HuH-7 (cell line): ENCODE measurements around the gene ANKMY1.

Experiments used
- DNase-seq: peaks from one replicate; pipeline ENCODE4 v3.0.0; 2011; ENCODE audit warnings: low spot score

The ANKMY1 gene

GRCh38 chr2:240520130-240520973 lies 37.4 kb downstream of the ANKMY1 start:
- no peak for DNase-seq

DNA sequence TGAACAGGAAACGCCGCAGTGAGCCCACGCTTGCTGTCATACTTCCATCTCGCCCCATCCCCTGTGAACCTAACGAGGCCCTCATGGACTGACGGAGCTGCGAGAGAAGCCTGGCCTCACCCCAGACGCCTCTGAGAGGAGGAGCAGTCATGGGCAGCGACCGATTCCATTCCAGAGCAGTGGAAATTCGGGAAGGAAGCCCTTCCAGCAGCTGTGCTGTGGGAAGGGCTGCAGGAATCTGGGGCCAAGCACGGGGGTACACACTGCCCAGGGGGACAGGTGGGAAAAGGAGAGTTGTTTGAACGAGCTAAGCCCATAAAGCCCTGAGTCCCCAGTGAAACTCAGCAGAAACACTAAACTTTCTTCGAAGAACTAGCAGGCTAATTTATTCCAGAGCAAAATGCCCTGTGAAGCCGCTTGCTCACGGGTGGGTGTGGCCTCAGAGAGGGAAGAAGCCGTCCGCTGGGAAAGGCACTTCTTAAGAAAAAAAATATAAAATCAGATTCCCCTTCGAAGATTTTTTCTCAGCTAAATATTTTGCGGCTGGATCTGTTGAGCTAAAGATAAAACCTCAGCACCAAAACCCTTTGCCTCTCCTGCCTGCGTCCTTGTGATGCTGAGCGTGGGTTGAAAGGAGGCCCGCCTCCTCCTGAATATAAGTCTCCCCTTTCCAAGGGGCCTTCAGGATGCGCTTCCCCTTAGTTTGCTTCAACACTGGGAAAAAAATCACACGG lies 38.2 kb downstream of the ANKMY1 start:
- DNase-seq, result no peak

- no peak for DNase-seq
These were observed 38.8 kb downstream of the ANKMY1 start for GRCh38 chr2:240518981-240519380.

DNA sequence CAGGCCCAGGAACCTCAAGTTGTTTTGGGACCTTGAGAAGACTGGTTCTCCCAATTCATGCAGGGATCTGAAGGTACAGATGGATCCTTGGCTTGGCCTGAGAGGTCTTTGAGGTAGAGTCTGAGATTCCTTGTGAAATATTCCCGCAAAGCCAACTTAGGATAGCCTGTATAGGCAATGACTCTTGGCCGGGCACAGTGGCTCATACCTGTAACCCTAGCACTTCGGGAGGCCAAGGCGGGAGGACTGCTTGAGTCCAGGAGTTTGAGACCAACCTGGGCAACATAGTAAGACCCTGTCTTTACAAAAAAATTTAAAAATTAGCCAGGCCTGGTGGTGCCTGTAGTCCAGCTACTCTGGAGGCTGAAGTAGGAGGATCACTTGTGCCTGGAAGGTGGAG lies 40.4 kb downstream of the ANKMY1 start:
- DNase-seq, result no peak

DNA sequence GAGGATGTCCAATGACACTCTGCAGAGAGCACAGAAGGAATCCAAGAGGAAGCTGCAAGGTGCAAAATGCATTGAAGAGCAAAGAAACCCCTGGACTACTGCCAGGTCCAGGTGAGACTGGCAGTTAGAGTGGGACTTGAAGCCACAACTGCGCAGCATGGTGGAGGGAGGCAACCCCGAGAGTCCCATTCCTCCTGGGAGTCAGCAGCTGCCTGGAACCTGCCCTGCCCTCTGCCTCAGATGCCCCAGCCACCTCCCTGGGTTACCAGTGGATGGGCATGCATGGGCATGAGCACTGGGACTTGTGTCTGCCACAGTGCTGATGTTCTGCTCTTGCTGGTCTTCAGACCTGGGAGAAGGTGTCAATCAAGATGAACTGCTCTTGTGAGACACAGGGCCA lies 43.2 kb downstream of the ANKMY1 start:
- DNase-seq, result no peak

GRCh38 chr2:240513549-240514287 lies 44.1 kb downstream of the ANKMY1 start:
- peak; percentile 84 for DNase-seq

DNA sequence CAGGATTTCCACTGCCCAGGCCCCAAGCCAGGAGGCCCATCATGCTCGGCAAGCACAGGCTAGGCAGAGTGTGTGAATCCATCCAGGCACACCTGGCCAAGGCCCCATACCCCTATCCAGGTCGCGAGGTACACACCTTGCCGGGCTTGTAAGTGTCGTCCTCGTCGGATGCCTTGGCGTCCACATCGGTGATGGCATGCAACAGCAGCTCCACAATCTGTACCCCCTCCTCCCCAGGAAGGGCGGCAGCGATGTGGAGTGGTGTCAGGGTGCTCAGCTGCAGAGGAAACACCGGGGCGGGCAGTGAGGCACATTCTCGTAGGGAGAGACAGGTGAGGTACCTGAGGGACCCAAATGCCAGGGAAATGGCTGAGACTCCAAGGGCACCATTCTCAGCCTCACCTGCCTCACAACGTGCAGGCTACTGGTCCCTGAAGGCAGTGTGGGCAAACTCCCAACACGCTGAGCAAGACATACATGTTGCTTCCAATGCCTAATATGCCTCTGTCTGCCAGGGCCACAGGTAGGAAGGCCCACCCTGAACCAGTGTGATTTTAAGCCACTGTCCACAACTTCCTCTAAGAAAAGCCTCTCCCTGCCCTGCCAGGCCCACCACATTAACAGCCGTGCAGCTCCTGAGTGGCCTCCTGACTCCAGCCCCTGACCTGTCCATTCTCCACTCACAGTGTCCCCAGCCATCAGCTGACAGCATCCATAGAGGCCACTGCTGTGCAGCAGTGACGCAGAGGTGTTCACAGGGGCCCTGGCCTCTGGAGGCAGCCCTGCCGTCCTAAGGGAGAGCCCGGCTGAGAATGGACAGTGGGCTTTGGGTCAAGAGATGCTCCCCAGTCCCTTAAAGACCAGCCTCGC lies 44.9 kb downstream of the ANKMY1 start:
- DNase-seq, result no peak

DNA sequence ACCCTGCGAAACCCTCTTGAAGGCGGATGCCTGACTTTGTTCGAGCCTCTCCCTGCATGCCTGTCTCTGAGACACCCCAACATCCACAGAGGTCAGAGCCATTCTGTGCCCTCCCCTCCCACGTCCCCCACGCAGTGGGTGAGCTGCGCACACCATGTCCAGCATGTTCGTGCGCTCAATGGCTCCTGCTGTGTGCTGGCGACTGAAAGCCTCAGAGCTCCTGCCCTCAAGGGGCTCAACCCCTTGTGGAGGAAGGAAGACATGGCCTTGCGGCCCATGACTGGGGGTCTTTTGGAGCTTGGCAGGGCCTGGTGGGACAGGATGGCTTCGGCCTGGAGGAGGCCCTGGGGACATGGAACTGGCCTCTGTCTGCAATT lies 45.7 kb downstream of the ANKMY1 start:
- DNase-seq, result no peak

GRCh38 chr2:240511351-240512108 lies 46.3 kb downstream of the ANKMY1 start:
- DNase-seq, result no peak

DNA sequence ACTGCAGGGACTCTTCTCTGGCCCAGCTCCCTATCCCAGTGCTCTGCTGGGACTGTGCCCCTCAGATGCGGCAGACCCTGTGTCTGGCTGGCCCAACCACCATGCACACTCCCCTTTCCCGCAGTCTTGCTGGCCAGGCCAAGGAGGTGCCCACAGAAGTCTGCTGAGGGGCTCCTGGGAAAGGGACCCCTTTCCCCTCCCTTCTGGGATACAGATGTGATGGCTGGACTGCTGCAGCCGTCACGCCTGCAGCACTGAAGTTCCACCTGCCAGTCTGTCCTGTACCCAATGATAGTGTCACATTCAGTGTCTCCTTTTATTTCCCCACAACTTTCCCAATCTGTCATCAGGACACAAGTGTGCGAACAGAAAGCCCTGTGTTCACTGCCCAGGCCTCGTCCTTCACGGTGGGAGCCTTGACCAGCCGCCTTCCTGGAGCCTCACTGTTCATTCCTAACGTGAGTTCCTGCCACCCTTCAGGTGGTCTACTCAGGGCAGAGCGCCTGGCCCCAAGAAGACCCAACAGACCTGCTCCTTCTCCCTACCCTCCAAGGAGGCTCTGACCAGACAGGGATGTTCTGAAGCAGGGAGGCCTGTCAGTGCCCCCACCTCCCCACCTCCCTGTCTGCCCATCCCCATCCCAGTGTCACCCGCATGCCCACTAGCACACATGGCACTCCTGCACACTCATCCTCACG lies 47.1 kb downstream of the ANKMY1 start:
- DNase-seq, result no peak

DNA sequence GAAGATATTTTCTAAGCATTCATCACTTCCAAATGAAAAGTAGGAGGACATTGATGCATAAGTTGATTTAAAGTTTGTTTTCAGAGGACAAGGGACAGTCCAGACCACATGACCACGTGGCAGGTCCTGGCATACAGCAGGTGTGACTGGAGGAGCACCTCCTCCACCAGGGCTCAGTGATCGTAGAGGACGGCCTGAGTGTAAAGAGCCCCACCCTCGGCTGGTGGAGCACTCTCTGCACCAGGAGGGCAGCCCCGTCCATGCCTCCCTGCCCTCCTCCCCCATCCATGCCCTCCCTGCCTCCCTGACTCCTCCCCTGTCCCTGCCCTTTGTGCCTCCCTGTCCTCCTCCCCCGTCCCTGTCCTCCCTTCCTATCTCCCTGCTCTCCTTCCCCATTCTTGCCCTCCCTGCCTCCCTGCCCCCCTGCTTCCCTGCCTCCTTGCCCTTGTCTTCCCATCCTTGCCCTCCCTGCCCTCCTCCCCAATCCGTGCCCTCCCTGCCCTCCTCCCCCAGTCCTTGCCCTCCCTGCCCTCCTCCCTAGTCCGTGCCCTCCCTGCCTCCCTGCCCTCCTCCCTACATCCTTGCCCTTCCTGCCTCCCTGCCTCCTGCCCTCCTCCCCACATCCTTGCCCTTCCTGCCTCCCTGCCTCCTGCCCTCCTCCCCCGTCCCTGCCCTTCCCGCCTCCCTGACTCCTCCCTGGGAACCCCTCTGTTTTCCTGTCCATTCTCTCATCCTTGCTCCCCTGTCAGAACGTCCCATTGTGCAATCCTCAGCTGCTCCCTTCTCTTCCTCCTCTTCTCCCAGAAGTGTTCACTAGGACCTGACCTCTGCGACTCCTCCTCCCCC lies 47.9 kb downstream of the ANKMY1 start:
- no peak for DNase-seq

DNA sequence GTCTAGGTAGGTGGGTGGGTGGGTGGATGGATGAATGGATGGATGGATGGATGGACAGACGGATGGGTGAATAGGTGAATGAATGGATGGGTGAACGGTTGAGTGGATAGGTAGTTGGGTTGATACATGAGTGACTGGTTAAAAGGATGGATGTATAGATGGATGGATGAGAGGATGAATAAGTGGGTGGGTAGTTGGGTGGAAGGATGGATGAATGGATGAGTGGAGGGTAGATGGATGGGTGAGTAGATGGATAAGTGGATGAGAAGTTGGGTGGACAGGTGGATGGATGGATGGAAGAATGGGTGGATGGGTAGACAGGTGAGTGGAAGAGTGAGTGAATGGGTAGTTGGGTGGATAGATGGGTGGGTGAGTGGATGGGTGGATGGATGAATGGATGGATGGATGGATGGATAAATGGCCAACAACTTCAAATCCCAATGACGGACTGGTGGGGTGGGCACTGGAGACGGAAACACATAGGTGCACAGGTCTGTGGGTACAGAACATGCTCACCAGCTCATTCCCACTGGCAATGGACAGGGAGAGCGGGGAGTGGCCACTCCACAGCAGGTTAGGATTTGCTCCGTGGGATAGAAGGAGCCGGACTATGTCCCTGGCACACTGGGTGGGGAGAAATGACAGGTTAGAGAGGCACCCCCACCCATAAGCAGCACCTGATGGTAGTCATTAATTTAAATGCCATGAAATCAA lies 48.8 kb downstream of the ANKMY1 start:
- DNase-seq, result no peak

DNA sequence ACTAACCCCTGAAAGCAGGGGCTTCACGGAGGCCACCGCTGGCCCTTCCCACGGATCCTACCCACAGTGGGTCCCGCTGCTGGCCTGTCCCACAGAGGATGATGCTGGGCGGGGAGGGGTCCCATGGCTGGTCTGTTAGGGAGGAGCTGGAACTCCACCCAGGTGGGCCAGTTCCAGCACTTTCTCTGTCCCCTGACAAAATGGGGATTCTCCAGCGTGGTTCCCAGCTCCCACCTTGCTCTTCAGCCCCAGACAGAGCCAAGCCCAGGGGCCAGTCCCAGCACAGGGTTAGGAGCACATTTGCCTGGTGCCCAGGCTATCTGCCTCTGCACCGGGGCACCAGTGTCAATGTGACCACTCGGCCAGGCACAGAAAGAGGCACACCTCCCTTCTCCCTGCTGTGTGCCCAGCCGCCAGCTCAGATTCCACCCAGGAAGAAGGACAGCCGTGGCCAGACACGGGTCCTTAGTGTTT lies 50.0 kb downstream of the ANKMY1 start:
- no peak for DNase-seq

DNA sequence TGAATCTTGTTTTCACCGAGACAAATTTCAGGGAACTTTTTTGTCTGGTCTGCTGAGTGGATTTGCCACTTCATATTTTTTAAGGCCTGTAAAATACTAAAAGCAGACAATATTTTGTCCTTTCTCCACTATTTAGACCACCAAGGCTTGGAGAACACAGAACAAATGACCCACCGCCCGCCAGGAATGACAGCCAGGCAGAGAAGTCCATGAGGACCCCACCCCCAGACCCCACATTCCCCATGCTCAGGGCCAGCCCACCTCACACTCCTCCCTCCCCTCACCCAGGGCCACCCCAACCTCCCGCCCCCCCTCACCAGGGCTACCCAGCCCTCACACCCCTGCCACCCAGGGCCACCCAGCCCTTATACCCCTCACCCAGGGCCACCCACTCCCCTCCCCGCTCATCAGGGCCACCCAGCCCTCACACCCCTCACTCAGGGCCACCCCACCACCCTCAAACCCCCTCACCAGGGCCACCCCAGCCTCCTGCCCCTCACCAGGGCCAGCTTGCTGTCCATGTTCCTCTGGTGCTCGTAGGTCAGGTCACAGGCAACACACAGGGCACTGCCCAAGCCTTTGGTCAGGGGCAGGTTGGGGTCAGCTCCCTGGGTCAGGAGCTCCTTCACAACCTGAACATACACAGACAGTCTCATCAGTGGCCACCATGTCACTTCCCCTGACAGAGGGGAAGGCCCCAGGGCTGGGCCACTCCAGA lies 50.6 kb downstream of the ANKMY1 start:
- DNase-seq, result no peak

DNA sequence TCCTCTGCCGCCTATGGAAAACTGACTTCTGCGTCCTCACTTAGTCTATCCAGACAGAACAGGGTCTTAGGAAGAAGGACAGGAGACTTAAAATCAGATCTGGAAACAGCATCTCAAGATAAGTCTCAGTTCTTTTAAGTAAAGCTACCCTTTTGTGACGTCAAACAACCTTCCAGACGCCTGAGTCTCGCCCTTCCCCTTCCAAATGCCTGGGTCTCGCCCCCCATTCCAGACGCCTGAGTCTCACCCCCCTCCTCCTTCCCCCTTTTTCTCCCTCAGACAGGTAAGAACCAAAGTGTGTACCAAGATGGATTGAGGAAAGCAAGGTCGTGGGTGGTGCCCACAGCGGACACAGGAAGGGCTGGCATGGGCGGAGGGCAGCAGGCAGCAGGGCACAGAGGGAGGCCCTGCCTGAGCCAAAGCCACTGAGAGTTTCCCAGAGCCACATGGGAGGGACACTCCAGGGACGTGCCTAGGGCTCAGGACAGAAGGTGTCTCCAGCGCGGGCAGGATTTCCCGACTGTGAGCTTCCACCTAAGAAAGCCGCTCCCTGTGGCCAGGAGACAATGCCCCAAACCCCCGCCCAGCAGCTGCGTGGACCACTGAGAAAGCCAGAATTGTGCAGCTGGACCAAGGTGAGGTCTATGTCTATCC lies 51.3 kb downstream of the ANKMY1 start:
- no peak for DNase-seq

DNA sequence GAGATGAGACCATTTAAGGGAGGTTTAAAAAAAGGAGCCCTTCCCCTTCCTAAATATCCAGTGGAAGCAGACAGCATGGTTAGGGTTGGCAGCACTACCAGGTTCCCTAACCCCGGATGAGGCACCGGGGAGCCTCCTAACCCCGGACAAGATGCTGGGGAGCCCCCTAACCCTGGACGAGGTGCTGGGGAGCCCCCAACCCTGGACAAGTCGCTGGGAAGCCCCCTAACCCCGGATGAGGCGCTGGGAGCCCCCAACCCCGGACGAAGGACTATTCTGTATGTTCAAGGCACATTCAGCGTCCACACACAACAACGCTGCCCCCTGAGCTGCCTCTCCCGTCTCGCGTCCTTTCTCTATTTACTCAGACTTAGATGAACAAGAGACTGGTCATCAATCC lies 51.9 kb downstream of the ANKMY1 start:
- no peak for DNase-seq

- no peak for DNase-seq
These were observed 53.9 kb downstream of the ANKMY1 start for GRCh38 chr2:240503848-240504247.

DNA sequence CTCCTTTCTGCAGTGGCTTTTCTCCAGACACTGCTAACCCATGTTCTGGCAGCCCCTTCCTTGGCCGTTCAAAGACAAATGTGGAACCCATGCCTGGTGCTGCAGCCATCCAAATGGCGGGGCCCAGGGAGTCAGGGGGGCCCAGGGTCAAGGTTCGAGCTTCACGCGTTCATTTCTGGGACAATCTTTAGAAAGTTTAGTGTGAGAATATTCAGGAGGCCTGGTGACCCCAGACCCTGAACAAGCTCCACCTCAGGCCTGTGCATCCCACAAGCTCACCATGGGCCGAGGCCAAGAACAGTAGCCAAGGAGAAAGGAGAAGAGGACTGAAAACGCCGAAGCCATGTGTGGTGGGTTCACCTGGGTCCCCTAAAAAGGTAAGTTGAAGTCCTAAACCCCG lies 54.4 kb downstream of the ANKMY1 start:
- DNase-seq, result no peak
